Ishikawa (cell line): ENCODE measurements around the gene ATP5PO.

Experiments used
- CEBPB ChIP-seq: IDR thresholded peaks from 2 replicates; pipeline ENCODE4 v1.6.1; 2012
- CREB1 ChIP-seq: IDR thresholded peaks from 2 replicates; pipeline ENCODE4 v1.6.1; 2012; ENCODE audit warnings: low read depth
- EGR1 ChIP-seq: IDR thresholded peaks from 2 replicates; pipeline ENCODE4 v1.6.1; 2012
- EP300 ChIP-seq: IDR thresholded peaks from 2 replicates; pipeline ENCODE4 v1.6.1; 2012; ENCODE audit warnings: borderline replicate concordance
- FOXM1 ChIP-seq: IDR thresholded peaks from 2 replicates; pipeline ENCODE4 v1.6.1; 2012; ENCODE audit warnings: low read depth, borderline replicate concordance
- MAX ChIP-seq: IDR thresholded peaks from 2 replicates; pipeline ENCODE4 v1.6.1; 2012
- NFIC ChIP-seq: IDR thresholded peaks from 2 replicates; pipeline ENCODE4 v1.6.1; 2012
- RAD21 ChIP-seq: IDR thresholded peaks from 2 replicates; pipeline ENCODE4 v1.6.1; 2012; ENCODE audit warnings: low read depth
- REST ChIP-seq: IDR thresholded peaks from 2 replicates; pipeline ENCODE4 v1.6.1; 2012; ENCODE audit warnings: low read depth, mild to moderate bottlenecking
- TAF1 ChIP-seq: IDR thresholded peaks from 2 replicates; pipeline ENCODE4 v1.6.1; 2012; ENCODE audit warnings: low read depth, mild to moderate bottlenecking
- TCF12 ChIP-seq: IDR thresholded peaks from 2 replicates; pipeline ENCODE4 v1.6.1; 2012; ENCODE audit warnings: low read depth
- TEAD4 ChIP-seq: IDR thresholded peaks from 2 replicates; pipeline ENCODE4 v1.6.1; 2012
- USF1 ChIP-seq: IDR thresholded peaks from 2 replicates; pipeline ENCODE4 v1.6.1; 2012
- YY1 ChIP-seq: IDR thresholded peaks from 2 replicates; pipeline ENCODE4 v1.6.1; 2012; ENCODE audit warnings: low read depth
- ZBTB7A ChIP-seq: IDR thresholded peaks from 2 replicates; pipeline ENCODE4 v1.6.1; 2012; ENCODE audit warnings: low read depth

Gene ATP5PO

GRCh38 chr21:33959680-33960079 lies 44.1 kb upstream of the ATP5PO start:
- TF ChIP-seq TCF12 (no peak), EP300 (no peak), USF1 (no peak), CREB1 (no peak), FOXM1 (no peak), RAD21 (no peak), YY1 (no peak), ZBTB7A (no peak), REST (no peak), MAX (no peak), EGR1 (no peak), TEAD4 (no peak)

GRCh38 chr21:33954395-33954794 lies 38.8 kb upstream of the ATP5PO start:
- no peak for TF ChIP-seq TCF12
- TF ChIP-seq EGR1, result no peak
- TF ChIP-seq CEBPB, result no peak
- TF ChIP-seq EP300, result no peak
- TF ChIP-seq MAX, result no peak
- TF ChIP-seq CREB1, result no peak
- TF ChIP-seq NFIC, result no peak
- TF ChIP-seq TAF1, result no peak
- no peak for TF ChIP-seq YY1
- TF ChIP-seq TEAD4, result no peak
- no peak for TF ChIP-seq FOXM1

DNA sequence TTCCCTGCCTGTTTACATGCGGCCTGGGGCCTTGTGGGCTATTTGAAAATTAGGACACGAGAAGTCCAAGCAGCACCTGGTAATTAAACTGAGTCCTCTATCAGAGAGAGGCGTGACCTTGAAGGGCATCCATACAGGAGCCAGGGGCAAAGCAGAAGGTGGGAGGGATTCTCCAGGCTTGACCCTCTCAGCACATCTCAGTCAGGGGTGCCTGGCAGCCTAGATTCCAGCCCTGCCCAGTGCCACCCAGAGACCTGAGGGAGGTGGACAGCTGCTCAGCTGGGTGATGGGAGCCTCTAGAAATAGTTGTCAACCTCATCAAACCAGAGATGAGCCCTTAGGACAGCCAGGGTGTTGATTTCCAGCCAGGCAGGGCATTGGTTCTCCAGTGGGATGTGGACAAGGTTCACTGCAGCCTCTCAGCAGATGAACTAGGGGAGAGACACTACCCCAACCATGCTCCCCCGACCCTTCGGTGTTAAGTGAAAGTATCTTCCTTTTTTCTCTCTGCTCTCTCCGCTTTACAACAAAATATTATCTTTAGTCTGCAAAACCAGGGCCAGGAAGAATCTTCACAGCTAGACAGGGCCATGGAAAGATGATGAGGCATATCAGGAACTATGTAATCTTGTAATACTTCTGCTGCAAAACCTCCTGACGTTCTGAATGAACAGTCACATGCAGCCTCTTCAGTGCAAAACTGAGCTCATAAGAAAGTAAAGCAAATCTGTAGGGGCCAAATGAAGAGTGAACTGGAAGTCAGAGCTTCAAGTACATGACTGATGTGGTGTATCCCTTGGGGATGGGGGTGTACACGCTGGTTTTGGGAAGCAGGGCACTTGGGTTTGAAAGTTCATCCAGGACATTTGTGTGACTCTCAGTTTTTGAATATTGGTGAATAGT lies 35.9 kb upstream of the ATP5PO start:
- no peak for TF ChIP-seq CEBPB
- no peak for TF ChIP-seq NFIC
- TF ChIP-seq MAX, result no peak
- no peak for TF ChIP-seq EGR1
- TF ChIP-seq CREB1, result no peak
- TF ChIP-seq YY1, result no peak
- TF ChIP-seq FOXM1, result no peak
- no peak for TF ChIP-seq ZBTB7A
- no peak for TF ChIP-seq TAF1
- TF ChIP-seq USF1, result no peak
- no peak for TF ChIP-seq EP300
- no peak for TF ChIP-seq TCF12
- no peak for TF ChIP-seq REST
- no peak for TF ChIP-seq RAD21
- TF ChIP-seq TEAD4, result no peak

DNA sequence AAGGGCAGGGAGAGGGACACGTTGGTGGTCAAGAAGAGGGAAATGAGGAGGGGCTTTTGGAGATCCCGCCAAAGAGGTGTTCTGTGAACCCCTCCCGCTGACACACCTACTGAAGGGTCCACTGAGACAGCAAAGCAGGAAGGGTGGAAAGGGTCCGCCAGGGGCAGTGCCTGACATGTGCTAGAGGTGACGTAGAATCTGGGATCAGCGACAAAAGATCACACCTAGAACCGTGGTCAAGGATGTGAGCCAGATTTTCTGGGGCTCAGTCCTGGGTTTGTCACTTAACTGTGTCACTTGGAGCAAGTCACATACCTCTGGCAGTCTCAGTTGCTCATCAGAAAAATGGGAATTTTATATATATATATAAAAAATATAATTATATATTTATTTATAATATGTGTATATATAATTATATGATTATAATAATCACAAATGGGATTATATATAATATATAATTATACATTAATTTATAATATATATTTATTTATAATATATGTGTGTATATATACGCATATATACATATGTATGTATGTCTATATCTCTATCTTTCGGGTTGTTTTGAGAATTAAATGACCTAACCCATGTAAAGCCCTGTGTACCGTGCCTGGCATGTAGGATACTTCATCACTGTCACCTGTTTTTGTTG lies 35.0 kb upstream of the ATP5PO start:
- no peak for TF ChIP-seq TCF12
- TF ChIP-seq YY1, result no peak
- TF ChIP-seq NFIC, result no peak
- no peak for TF ChIP-seq TAF1
- no peak for TF ChIP-seq MAX
- TF ChIP-seq TEAD4, result no peak
